ENCODE results near the gene TPI1.

TPI1 gene
- total RNA-seq: 118 to 324 reads per million in 2 donors

- peak; percentile 74 for DNase-seq
Measured at GRCh38 chr12:6867413-6868210, at the start of gene TPI1. TSS of gene TPI1 (plus strand) at chr12:6867531. CDS start at chr12:6867567, 36 bp downstream.

DNA sequence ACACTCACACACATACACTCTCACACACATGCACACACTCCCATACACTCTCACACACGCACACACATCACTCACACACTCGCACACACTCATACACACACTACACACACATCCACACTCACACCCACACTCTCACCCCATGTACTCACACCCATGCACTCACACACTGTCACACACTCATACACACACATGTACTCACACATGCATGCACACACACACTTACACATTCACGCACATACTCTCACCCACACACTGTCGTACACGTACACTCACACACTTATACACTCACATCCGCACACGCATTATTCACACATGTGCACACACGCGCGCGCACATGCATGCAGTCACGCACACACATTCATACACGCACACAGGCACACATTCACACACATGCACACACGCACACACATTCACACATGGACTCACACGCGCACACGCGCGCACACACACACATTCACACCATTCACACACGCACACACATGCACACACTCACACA lies 49.6 kb upstream of the TPI1 start:
- DNase-seq: no peak

- DNase-seq: no peak
Measured at GRCh38 chr12:6818222-6818621, 49.1 kb upstream of the TPI1 start.

DNA sequence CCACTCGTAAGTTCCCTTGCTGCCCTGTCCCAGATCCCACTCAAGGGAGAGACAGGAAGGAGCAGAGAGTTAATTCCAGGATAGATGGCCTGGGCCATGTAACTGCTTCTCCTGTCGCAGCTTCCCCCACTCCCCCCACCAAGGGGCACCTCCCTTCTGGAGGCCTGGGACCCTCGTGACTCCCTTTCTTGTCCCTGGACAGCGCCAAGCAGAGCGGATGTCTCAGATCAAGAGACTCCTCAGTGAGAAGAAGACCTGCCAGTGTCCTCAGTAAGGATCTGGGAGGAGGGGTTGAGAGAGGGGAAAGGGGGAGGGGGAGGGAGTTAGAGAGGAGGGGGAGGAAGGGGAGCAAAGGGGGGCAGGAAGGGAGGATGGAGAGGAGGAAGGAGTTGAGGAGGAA lies 48.7 kb upstream of the TPI1 start:
- DNase-seq: no peak

DNA sequence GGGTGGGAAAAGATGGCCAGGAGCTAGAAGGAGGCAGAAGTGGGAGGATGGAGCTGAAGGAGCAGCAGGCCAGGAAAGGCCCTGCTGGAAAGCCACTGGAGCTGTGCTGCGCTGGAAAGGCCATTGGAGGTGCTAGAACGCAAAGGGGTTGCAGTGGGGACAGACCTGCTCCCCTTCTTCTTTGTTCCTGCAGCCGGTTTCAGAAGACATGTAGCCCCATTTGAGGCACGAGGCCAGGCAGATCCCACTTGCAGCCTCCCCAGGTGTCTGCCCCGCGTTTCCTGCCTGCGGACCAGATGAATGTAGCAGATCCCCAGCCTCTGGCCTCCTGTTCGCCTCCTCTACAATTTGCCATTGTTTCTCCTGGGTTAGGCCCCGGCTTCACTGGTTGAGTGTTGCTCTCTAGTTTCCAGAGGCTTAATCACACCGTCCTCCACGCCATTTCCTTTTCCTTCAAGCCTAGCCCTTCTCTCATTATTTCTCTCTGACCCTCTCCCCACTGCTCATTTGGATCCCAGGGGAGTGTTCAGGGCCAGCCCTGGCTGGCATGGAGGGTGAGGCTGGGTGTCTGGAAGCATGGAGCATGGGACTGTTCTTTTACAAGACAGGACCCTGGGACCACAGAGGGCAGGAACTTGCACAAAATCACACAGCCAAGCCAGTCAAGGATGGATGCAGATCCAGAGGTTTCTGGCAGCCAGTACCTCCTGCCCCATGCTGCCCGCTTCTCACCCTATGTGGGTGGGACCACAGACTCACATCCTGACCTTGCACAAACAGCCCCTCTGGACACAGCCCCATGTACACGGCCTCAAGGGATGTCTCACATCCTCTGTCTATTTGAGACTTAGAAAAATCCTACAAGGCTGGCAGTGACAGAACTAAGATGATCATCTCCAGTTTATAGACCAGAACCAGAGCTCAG lies 48.0 kb upstream of the TPI1 start:
- DNase-seq: no peak

DNA sequence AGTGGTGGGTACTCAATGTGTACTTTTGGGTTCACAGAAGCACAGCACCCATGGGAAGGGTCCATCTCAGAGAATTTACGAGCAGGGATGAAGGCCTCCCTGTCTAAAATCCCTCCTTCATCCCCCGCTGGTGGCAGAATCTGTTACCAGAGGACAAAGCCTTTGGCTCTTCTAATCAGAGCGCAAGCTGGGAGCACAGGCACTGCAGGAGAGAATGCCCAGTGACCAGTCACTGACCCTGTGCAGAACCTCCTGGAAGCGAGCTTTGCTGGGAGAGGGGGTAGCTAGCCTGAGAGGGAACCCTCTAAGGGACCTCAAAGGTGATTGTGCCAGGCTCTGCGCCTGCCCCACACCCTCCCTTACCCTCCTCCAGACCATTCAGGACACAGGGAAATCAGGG lies 47.2 kb upstream of the TPI1 start:
- no peak for DNase-seq

GRCh38 chr12:6821591-6822425 lies 45.5 kb upstream of the TPI1 start, which contains the start of gene GPR162:
TSS of gene GPR162 (plus strand) at chr12:6821821. CDS start at chr12:6823899, 2,078 bp downstream.
- no peak for DNase-seq

DNA sequence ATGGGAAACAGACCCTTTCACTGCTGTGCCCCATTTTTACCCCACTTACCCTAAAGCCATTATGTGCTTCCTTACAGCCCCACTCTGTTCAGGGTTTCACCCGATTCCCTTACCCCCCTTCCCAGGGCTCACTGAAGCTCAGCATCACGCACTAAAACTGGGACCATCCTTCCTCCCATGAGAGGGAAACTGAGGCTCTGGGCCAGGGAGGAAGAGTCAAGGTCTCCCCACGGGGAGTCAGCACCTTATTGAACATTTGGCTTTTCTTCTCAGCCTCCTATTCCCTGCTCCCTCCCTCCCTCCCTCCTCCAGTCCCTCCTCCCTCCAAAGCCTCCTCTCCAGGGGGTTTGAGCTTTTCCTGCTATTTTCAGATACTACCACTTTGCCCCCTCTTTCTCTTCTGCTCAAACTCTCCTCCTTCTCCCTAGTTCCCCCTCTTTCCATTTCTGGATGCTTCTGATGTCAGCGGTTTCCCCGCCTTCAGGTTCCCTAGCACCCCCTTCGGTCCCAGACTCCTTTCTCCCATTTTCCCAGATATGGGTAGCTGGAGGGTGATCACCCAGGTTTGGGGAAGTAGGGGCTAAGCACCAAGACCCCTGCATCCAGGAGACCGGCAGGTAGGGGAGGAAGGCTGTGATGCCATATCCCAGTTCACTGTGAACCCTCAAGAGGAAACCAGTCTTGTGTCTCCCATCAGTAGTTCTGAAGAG lies 44.8 kb upstream of the TPI1 start:
- no peak for DNase-seq

- no peak for DNase-seq
Measured at GRCh38 chr12:6823182-6824084, 43.9 kb upstream of the TPI1 start.

GRCh38 chr12:6824085-6824775 lies 43.1 kb upstream of the TPI1 start:
- DNase-seq: no peak

DNA sequence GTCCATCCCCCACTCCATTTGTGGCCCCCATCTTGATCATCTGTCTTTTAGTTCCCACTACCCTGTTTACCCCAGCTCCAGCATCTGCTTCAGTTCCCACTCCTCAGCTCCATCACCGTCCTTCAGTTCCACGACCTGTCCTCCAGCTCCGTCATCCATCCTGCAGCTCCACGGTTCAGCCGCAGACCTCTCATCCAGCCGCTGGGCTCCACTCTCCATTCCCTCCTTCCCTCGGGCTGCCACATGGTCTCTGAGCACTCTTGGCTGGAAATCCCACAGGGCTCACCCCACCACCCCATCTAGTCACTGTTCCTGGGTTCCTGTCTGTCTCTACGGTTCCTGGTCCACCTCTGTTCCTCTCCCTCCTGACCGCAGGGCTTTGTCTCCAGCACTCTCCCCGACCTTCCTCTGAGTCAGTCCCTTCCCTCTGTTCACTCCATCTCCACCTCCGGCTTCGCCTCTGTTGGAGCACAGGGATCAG lies 42.4 kb upstream of the TPI1 start:
- DNase-seq: no peak

GRCh38 chr12:6825398-6826124 lies 41.8 kb upstream of the TPI1 start:
- peak; percentile 83 for DNase-seq

DNA sequence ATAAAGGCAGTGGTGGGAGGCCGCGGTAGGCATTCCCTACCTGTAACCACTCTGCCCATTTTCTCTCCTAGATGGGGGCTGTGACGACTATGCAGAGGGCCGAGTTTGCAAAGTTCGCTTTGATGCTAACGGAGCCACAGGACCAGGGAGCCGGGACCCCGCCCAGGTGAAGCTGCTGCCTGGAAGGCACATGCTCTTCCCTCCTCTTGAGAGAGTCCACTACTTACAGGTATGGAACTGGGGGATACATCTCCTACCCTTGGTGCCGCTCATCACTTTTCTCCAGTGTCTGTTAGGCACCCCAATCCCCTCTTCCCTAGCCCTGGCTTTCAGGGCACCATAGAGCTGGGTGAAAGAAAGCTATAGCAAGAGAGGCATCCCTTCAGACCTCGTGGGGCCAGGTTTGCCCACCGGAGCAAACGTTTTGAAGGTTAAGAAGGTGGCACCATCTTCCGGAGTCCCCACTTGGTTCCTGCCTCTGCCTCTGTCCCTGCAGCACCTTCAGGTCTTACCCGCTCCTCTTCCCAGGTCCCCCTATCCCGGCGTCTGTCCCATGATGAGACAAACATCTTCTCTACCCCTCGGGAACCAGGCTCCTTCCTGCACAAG lies 41.1 kb upstream of the TPI1 start:
- no peak for DNase-seq

DNA sequence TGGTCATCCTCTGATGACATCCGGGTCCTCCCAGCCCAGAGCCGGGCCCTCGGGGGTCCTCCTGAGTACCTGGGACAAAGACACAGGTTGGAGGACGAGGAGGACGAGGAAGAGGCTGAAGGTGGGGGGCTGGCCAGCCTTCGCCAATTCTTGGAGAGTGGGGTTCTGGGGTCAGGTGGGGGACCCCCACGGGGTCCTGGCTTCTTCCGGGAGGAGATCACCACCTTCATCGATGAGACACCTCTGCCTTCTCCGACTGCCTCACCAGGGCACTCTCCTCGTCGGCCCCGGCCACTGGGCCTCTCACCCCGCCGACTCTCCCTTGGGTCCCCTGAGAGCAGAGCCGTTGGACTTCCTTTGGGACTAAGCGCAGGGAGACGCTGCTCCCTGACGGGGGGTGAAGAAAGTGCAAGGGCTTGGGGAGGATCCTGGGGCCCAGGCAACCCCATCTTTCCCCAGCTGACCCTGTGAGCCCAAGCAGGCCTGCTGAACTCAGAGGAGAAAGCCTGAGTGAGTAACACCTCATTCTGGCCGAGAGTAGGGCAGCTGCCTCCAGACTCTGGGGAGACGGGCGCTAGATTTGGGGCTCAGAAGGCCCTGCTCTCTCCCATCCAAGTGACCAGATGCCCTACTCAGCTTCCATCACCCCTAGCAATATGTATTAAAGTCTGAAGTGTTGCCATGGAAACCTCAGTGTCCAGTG lies 40.4 kb upstream of the TPI1 start:
- DNase-seq: no peak

GRCh38 chr12:6827437-6827911 lies 39.9 kb upstream of the TPI1 start:
- DNase-seq: peak; percentile 20

DNA sequence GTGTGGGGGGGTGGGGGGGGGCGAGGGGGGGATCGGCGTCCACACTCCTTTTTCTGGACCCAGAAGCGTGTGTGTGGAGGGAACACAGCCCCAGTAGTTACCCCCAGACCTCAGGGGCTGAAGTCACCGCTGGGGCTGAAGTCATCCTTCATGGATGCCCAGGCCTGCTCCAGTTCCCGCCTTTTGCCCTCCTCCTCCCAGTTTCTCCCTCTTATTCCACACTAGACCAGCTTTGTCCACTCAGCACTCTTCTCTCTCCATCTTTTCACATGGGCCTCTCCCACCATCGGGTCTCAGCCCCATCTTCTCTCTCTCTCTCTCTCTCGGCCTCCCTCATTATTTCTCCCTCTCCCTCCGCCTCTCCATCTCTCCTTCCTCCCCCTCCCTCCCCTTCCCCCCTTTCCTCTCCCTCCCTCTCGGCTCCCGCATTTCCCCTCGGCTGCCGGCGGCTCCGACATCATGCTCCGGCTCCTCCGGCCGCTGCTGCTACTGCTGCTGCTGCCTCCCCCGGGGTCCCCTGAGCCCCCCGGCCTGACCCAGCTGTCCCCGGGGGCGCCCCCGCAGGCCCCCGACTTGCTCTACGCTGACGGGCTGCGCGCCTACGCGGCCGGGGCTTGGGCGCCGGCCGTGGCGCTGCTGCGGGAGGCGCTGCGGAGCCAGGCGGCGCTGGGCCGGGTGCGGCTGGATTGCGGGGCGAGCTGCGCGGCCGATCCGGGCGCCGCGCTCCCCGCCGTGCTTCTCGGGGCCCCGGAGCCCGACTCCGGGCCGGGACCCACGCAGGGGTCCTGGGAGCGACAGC lies 39.1 kb upstream of the TPI1 start, which contains the start of gene P3H3:
Gene P3H3 (plus strand): TSS at position 426 of the 799 bp plus-strand sequence. CDS start 34 bp downstream, at position 460.
- peak; percentile 26 for DNase-seq
